ENCODE results near the gene TSHZ2. TPM values are rescaled to one million over a fixed set of nuclear protein-coding genes. Genes with fewer than 3 reads are reported as not detected.
"Not testable (repeated sequence)": the region's sequence is repeated elsewhere in the genome, so short reads cannot be mapped to it uniquely, and the experiment has no call there.

TSHZ2 gene
- total RNA-seq, 1 donor from 2014 or later, result 0.27 TPM

DNA sequence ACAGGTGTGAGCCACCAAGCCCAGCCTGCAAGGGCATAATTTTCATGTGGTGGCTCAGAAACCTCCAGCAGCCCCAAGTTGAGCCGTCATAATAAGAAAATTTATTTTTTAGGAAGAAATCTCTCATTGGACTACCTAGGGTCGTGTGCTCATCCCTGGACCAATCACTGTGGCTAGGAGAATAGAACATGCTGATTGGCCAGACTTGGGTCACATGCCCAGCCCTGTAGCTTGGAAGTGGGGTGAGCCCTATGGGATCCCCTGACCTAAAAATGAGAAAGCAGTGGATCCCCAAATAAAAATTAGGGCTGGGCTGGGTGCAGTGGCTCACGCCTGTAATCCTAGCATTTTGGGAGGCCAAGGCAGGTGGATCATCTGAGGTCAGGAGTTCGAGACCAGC, 466.2 kb downstream of the TSHZ2 start:
- no peak for DNase-seq (ENCODE audit: low read depth)

DNA sequence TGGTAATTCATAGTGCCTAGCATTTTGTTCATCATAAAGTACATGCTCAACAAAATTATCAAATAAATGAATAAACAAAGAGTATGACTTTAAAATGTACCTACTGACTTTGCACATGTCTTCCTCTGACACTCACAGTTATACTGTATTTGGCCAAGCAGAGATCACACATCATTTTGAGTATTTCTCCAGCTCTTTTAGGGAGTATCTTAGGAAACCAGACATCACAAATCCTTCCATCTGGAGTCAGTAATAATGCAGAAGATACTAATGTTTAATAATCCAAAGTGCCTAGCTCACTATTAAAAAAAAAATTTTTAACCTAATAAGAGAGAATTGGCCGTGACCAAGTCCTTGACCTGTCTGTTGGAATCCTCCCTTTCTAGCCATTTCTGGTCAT, 466.9 kb downstream of the TSHZ2 start:
- no peak for DNase-seq (ENCODE audit: low read depth)

DNA sequence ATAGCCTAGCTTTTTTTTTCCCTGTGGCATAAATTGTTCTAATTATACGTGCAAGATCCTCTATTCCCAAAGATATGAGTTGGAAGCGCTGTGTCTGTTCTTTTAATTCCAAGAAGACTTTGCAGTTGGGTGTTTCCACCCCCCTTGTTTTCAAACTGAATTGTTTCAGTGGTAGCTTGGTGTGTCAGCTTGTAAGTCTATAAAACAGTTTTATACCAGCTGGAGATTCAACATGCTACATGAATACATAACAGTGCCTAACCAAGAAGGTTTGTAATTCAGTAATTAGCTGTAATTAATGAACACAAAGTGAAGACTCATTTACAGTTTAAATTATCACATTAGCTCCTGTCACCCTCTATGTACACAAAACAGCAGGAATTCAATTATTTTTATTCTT, 467.5 kb downstream of the TSHZ2 start:
- no peak for DNase-seq (ENCODE audit: low read depth)

DNA sequence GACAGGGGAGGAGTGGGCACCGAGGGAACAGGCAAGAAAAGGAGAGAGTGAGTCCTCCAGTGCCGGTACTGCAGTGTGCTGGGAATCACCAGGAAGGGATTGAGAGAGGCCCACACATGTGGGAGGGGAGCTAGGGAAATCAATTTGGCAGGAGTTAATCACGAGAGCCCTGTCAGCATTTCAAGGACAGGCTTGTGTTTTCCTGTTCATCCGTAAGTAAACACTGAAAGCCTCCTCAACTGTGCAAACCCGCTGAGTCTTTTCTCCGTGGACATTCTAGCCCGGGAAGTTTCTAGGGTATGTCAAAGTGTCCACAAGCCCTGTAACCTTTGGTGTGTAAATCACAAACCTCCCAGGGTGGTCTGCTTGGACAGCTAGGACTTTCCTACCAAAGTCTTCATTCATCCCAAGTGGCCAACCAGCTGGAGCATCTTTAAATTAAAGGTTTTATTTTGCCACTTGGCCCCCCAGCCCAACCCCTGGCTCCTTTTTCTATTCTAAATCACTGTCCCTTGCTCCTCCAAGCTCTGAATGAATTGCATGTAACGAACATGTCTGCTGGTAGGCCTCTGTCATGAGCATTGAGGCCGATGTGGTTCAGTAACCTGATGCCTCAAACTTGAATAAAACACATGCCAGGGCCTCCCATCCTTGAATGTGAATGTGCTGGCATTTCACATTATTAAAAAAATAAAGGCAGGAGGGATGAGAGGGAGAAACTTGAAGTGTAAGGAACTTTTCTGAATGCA, 472.4 kb downstream of the TSHZ2 start:
- DNase-seq (ENCODE audit: low read depth), result no peak

DNA sequence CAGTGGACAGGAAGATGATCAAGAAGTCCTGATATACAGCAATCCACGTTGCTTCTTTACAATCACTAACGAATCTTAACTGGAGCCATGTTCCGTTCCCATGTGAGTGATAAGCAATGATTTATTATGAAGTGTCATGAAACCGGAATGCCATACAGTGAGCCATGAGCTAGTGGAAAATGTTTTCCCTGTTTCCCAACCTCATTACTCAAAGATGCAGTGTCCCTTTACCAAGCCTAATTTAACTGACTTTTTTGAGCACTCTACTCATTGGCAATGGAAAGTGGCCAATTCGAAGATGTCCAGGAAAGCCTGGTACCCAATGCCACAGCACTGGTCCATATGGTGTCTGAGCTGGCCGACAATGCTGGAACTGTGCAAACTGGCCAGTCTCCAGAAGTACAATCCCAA, 473.2 kb downstream of the TSHZ2 start:
- no peak for DNase-seq (ENCODE audit: low read depth)

DNA sequence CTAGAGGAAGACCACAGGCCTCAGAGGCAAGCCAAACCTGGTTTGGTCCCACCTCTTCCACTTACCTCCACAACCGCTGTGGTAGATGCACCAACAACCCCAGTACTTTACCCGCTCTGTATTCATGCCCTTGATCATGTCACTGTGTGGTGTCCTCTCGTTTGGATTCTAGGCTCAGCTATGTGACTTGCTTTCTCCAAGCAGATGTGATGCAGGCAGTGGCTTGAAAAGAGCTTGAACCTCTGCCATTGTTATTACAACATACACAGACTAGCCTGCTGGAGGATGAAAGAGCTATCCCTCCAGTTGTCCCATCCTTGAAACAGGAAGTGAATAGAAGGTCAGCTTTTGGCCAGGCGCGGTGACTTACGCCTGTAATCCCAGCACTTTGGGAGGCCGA, 473.8 kb downstream of the TSHZ2 start:
- no peak for DNase-seq (ENCODE audit: low read depth)

DNA sequence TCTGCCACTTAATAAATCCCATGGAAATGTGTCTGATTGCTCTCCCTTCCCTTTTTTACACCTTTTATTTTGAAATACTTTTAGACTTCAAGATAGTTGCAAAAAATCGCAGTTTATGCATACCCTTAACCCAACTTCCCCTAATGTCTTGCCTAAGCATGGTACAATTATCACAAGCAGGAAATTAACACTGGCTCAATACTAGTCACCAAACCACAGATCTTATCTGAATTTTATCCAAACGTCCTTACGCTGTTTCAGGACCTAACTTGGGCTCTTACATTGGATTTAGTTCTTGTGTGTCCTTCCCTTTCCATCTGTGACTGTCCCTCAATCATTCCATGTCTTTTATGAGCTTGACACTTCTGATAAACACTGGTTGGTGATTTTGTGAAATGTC, 475.2 kb downstream of the TSHZ2 start:
- DNase-seq (ENCODE audit: low read depth), result no peak

DNA sequence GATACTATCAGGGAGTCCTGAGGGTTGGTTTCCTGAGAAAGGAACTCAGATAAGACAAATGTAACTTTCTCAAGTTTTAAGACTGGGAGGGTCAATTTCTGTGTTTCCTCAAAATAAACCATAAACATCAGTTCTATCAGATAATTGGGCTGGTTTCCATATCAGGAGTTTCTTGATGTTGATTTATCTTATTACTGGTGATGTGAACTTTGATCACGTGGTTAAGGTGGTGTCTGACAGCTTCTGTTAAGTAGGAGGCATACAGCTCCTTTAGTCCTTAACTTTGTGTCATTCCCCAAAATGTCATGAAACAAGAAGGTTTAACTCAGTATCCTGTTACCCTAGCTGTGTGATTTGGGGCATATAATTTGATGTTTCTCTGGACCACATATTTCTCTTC, 476.3 kb downstream of the TSHZ2 start:
- no peak for DNase-seq (ENCODE audit: low read depth)

DNA sequence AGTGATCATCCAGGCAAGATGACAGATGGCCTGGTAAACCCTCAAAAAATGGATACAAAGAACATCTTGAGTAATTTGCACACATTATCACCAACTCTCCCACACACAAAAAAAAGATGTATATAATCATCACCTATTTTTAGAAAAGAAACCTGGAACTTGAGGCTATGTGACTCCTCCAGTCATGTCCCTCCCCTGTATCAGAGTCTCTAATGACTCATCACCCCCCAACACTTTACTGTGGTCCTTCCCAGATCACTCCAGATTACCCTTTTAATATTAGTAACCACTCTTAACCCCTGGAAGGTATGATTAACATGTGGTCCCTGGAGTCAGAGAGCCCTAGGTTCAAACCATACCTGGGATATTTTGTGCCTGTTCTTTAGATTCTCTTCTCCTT, 476.7 kb downstream of the TSHZ2 start:
- no peak for DNase-seq (ENCODE audit: low read depth)

DNA sequence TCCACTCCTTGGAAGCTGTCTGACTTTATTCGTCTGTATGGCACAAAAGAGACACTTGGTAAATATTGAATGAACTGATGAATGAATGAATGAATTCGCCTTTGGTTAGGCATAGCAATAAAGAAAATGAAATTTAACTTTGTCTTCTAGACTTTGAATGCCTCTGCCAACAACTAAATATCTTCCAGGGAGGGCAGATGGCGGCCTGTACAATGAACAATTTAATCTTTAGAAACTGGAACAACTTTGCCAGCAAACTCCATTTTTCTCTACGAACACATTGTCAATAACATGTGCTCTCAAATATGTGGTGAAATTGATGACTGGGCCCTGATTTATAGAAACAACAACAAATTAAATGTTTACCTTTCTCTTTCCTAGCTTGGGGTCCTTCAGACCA, 480.9 kb downstream of the TSHZ2 start:
- no peak for DNase-seq (ENCODE audit: low read depth)

DNA sequence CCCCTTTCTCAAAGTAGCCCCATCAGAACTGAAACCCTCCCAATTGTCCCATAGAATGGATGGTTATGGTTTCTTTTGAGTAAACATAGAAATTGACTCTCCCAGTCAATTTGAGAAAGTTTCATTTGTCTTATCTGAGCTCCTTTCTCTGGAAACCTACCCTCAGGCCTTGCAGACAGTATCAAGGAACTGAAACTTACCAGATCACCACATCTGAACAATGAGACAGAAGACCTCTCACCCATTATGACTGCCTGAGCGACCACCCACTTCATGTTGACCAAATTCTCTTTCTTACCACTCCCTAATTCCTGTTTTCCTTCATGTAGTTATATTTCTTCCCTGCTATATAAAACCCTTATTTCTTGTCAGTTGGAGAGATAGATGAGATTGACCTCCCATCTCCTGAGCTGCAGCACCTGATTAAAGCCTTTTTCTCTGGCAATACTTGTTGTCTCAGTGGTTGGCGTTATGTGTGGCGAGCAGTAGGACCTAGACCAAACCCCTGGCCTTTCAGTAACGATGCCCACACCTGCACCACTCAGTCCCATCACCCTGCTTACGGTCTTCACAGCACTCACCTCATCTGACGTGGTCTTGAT, 482.6 kb downstream of the TSHZ2 start:
- DNase-seq (ENCODE audit: low read depth), result no peak

DNA sequence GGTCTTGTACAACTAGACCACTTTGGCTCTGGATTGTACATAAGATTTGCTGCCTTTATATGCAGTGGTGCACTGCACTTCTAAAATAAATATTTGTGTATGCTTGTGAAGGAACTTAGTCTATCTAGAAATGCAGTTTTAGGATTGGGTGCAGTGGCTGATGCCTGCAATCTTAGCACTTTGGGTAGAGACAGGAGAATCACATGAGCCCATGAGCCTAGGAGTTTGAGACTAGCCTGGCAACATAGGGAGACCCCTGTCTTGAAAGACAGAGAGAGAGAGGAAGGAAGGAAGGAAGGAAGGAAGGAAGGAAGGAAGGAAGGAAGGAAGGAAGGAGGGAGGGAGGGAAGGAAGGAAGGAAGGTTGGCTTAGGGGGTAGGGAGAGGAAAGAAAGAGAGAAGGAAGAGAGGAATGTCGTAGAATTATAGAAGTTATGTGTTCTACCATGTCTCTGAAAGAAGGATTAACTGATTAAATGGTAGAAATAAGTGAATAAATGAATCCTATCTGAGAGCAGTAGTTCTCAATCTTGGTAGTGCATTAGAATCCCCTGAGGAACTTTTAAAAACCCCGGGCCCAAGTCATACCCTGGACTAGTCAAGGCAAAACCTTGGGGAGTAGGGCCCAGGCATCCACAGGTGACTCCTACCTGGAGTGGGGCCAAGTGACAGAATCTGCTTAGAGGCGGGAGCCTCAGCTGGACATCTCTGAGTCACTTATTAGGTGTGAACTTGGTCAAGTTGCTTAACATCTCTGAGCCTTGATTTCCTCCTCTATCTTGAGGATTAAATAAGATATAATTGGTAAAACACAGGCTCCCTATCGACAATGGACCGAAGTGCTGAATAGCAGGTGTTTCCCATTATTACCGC, 491.2 kb downstream of the TSHZ2 start:
- no peak for DNase-seq (ENCODE audit: low read depth)

DNA sequence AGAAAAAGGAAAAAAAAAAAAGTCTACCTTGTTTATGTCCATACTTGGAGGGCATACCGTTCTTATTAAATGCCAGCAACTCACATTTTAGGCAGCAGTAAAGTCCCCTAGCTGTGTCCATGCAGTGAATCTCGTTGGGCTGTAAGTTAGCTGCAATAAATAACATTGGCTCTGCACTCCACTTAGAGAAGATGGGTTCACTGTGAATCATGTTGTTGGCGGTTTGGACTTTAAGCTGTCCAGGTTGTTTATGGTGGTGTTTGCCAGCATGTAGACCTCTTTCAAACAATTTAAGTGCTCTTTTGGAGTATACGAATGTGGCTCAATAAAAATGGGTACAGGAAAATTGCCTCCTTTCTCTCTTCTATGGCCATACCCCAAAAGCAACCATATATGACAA, 494.1 kb downstream of the TSHZ2 start:
- DNase-seq (ENCODE audit: low read depth), result no peak

DNA sequence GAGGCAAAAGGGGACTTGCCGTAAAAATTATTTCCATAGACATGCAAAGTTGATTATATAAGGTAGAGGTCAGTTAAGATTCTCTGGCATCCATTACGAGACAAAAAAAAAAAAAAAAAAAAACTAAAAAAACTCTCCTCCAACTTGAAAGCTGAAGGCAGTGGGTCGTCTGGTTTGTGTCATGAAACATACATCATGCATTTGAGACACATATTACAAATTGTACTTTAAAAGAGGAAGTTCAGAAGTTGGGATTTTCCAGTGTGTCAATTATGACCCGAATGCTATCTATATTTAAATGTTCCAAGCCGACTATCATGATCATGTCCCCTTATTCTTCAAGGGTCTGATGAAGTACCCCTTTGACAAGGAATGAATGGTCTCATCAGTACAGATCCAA, 496.4 kb downstream of the TSHZ2 start:
- no peak for DNase-seq (ENCODE audit: low read depth)

DNA sequence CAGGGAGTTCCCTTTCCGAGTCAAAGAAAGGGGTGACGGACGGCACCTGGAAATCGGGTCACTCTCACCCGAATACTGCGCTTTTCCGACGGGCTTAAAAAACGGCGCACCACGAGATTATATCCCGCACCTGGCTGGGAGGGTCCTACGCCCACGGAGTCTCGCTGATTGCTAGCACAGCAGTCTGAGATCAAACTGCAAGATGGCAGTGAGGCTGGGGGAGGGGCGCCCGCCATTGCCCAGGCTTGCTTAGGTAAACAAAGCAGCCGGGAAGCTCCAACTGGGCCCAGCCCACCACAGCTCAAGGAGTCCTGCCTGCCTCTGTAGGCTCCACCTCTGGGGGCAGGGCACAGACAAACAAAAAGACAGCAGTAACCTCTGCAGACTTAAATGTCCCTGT, 500.7 kb downstream of the TSHZ2 start:
- not testable (repeated sequence) for DNase-seq (ENCODE audit: low read depth)

DNA sequence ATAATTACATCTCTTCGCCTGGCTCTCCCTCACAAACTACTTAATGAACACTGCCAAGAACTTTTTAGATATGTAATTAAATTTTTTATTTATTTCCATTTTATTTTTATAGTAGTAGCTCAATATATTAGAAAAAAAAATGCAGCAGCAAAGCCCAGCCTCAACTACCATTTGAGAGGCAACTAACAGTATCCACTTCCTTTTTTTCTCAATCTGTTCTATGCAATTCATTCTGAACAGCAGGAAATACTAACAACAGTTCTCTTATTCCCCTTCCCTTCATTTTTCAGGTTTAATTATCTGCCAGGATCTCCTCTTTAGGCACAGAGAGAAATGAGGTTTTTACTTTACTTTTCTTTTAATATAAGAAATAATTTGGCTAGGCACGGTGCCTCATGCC, 508.8 kb downstream of the TSHZ2 start:
- no peak for DNase-seq (ENCODE audit: low read depth)

DNA sequence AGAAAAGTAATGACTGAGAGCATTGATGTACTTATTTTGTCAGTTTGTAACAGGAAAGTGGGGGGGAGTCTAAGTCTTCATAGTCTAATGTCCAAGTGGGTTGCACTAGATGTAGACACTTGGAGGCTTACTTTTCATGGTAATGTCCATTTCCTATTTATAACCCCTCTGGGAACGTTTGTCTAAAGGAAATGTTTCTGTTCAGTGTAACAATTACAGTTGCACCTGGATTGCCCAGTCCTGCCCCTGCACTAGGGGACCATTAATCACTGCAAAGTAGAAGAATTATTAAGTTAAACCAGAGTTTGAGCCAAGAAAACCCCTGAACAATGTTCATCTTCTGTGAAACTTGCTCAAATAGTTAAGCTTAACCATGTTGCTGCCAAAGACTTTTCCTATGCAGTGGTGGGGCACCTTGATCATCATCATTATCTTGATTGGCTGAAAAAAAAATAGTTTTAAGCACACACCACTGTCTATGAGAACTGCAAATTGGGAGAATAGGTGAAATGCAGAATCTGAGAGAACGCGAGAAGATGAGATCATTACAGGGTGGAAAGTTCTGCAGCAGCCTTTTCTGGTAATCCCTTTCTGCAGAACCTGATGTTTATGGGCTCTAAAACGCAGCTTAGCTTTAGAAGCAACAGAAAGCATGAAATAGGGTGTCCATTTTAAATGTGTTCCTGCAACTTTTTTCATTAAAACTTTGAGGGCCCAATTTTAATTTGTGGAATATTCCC, 515.5 kb downstream of the TSHZ2 start:
- DNase-seq (ENCODE audit: low read depth), result no peak

DNA sequence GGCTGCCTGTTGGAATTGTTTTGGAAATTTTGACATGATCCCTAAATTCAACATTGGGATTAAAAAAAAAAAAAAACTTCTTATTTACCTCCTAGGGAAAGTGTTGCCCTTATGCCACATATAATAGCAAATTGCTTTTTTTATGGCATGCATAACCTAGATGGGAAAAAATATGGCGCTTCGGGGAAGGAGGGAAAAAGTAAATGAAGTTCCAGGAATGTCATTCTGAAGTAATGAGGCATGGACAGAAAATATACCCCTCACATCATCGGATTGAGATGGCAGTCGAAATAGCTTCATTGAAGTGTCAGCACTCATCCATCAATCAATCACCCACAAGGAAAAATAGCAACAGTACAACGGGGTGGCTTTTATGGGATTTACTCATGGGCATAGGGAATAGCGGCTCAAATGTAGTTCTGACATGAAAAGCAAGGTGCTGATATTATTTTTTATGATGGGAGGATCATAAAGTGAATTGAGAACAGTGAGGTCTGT, 516.7 kb downstream of the TSHZ2 start:
- DNase-seq (ENCODE audit: low read depth), result no peak

DNA sequence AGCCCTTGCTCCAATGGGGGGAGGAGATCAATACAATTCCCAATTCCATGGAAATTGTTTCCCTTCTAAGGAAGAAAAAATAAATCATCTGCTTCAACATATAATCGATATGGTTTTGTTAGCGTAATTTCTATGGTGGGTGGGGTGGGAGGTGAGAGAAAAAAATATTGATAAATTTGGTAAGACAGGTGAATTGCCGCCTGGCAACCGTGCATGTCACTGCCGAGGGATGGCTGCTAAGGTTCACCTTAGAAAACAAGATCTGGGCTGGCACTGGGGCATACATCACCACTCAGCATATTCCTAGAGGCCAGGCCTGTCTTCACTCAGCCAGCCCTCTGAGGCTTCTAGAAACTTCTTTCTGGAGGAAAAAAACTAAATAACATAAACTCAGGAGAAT, 517.4 kb downstream of the TSHZ2 start:
- no peak for DNase-seq (ENCODE audit: low read depth)

DNA sequence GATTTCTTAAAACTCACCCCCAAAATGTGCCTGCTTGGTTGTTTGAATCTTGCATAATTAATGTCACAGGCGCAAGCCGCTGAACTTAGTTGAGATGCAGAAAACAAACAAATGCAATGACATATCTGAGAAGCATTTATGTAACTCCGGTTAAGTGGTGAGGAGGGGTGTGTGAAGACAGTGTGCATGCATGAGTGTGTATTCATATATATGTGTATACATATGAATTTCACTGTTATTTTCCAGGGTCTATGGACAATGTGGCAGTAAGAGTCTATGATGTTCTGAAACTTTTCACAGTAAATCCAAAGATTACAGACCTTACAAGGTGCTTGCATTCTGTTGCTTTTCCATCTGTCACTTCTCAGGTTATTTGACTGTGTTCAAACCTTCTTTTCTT, 518.5 kb downstream of the TSHZ2 start:
- DNase-seq (ENCODE audit: low read depth), result no peak

DNA sequence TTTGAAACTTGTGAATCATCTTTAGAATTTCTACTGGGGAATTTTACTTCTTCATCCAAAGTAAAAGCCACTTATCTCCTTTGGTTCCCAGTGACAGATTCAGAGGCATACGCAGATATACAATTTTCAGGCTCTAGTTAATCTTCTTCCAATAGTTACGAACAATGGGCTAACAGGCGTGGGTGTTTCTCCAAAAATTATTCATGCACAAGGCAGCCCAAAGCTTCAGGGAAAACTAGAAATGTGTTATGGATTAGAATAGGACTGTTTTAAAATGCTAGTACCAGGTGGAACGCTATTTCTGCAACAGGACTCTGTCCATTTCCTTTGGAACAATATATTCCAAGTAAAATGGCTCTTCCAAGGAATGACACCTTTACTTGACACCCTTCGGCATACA, 519.3 kb downstream of the TSHZ2 start:
- DNase-seq (ENCODE audit: low read depth), result no peak
